HL-60 (cell line): ENCODE data around the gene LDLRAD3.

Experiments
- DNase-seq, 2 experiments: peaks; one replicate each; pipeline ENCODE4 v3.0.0-alpha.2; 2010 to 2020; ENCODE audit warnings: low read depth in 1 of 2, low spot score in 1 of 2
- H3K27ac ChIP-seq: fragments of 250-450 bp; sonication (Bioruptor Pico); replicated peaks from 2 replicates; pipeline ENCODE4 v1.5.1; 2020; ENCODE audit warnings: mild to moderate bottlenecking, moderate library complexity
- H3K27me3 ChIP-seq: fragments of 250-450 bp; sonication (Bioruptor Pico); 2 replicates; pipeline ENCODE4 v1.5.1; 2021; ENCODE audit warnings: mild to moderate bottlenecking, moderate library complexity; ENCODE audit not compliant: insufficient read depth, poor library complexity, severe bottlenecking
- H3K4me3 ChIP-seq: replicated peaks from 2 replicates; pipeline ENCODE4 v1.5.1; 2011; ENCODE audit warnings: mild to moderate bottlenecking, control low read depth, low read length; ENCODE audit not compliant: insufficient read depth
- GABPA ChIP-seq: IDR thresholded peaks from 2 replicates; pipeline ENCODE4 v1.6.1; 2012; ENCODE audit warnings: low read depth
- POLR2AphosphoS5 ChIP-seq: IDR thresholded peaks from 2 replicates; pipeline ENCODE4 v1.6.1; 2012; ENCODE audit warnings: low read depth
- SPI1 ChIP-seq: IDR thresholded peaks from 2 replicates; pipeline ENCODE4 v1.6.1; 2012; ENCODE audit warnings: low read depth, mild to moderate bottlenecking, borderline replicate concordance
- TF ChIP-seq, protein P1 (sequence below): IDR thresholded peaks from one replicate; pipeline ENCODE4 v1.5.1; 2011; ENCODE audit warnings: low read length, control low read depth, inconsistent platforms; ENCODE audit not compliant: insufficient read depth
- TF ChIP-seq, protein P2 (sequence below): IDR thresholded peaks from 2 replicates; pipeline ENCODE4 v1.6.1; 2012; ENCODE audit warnings: low read depth; ENCODE audit not compliant: insufficient replicate concordance

LDLRAD3 gene

DNA sequence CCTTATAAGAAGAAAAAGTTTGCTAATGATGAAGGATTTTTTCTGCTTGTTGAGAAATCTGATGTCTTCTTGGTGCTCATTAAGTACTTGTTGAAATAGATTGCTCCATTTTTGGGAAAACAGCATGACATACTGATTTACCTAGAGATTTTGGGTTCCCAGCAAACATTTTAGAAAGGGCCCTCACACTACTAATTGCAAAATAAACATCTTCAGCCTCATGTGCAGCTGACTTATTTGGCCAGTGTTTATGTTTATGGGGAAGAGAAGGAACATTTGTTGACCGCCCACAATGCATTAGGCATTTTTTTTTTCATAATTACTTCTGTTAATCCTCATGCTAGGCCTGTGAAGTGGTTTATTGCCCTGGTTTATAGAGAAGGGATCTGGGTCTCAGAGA is 40.1 kb downstream of the LDLRAD3 start:
- Histone ChIP-seq H3K27ac (no peak overlapping the region), H3K4me3 (no peak overlapping the region), H3K27me3 (no peaks in the 10 kb centered on the region)
- DNase-seq = no peak
- no peak for TF ChIP-seq GABPA
- no peak for TF ChIP-seq SPI1
- TF ChIP-seq, protein P1, sequence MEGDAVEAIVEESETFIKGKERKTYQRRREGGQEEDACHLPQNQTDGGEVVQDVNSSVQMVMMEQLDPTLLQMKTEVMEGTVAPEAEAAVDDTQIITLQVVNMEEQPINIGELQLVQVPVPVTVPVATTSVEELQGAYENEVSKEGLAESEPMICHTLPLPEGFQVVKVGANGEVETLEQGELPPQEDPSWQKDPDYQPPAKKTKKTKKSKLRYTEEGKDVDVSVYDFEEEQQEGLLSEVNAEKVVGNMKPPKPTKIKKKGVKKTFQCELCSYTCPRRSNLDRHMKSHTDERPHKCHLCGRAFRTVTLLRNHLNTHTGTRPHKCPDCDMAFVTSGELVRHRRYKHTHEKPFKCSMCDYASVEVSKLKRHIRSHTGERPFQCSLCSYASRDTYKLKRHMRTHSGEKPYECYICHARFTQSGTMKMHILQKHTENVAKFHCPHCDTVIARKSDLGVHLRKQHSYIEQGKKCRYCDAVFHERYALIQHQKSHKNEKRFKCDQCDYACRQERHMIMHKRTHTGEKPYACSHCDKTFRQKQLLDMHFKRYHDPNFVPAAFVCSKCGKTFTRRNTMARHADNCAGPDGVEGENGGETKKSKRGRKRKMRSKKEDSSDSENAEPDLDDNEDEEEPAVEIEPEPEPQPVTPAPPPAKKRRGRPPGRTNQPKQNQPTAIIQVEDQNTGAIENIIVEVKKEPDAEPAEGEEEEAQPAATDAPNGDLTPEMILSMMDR = no peak
- no peak for TF ChIP-seq POLR2AphosphoS5
- TF ChIP-seq, protein P2, sequence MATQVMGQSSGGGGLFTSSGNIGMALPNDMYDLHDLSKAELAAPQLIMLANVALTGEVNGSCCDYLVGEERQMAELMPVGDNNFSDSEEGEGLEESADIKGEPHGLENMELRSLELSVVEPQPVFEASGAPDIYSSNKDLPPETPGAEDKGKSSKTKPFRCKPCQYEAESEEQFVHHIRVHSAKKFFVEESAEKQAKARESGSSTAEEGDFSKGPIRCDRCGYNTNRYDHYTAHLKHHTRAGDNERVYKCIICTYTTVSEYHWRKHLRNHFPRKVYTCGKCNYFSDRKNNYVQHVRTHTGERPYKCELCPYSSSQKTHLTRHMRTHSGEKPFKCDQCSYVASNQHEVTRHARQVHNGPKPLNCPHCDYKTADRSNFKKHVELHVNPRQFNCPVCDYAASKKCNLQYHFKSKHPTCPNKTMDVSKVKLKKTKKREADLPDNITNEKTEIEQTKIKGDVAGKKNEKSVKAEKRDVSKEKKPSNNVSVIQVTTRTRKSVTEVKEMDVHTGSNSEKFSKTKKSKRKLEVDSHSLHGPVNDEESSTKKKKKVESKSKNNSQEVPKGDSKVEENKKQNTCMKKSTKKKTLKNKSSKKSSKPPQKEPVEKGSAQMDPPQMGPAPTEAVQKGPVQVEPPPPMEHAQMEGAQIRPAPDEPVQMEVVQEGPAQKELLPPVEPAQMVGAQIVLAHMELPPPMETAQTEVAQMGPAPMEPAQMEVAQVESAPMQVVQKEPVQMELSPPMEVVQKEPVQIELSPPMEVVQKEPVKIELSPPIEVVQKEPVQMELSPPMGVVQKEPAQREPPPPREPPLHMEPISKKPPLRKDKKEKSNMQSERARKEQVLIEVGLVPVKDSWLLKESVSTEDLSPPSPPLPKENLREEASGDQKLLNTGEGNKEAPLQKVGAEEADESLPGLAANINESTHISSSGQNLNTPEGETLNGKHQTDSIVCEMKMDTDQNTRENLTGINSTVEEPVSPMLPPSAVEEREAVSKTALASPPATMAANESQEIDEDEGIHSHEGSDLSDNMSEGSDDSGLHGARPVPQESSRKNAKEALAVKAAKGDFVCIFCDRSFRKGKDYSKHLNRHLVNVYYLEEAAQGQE = no peak

GRCh38 chr11:35986947-35987346 is 43.1 kb downstream of the LDLRAD3 start:
- TF ChIP-seq, protein P1 = no peak
- no peak for TF ChIP-seq POLR2AphosphoS5
- TF ChIP-seq SPI1 = no peak
- DNase-seq = no peak
- H3K27me3 ChIP-seq = no peaks in the 10 kb centered on the region
- no peak overlapping the region for H3K4me3 ChIP-seq
- no peak overlapping the region for H3K27ac ChIP-seq

DNA sequence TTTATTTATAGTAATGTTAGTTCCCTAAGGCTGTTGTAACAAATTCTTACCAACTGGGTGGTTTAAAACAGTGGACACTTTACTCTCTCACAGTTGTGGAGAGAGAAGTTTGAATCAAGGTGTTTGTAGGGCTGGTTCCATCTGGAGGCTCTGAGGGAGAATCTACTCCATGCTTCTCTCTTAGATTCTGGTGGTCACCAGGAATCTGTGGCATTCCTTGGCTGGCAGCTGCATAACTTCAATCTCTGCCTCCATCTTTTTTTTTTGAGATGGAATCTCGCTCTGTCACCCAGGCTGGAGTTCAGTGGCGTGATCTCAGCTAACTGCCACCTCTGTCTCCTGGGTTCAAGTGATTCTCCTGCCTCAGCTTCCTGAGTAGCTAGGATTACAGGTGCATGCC is 46.3 kb downstream of the LDLRAD3 start:
- TF ChIP-seq, protein P2 = no peak
- TF ChIP-seq SPI1 = no peak
- TF ChIP-seq, protein P1 = no peak
- TF ChIP-seq POLR2AphosphoS5 = no peak
- TF ChIP-seq GABPA = no peak

DNA sequence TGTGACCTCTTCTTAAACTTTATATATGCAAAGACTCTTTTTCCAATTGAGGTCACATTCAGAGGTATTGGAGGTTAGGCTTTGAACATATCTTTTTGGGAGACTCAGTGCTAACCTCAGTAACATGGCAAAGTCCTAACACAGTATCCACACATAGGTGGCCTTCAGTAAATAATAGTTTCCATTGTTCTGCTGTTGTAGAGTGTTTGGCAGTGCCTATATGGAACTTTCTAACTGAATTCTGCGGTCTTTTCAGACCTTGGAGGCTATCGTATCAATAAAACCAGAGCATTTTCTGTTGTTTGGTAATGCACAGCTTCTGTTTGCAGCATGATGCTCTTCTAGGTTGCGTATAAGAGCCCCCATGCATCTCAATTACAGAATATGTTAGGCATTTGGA is 47.0 kb downstream of the LDLRAD3 start:
- TF ChIP-seq POLR2AphosphoS5 (no peak), SPI1 (no peak), GABPA (no peak)
- no peak overlapping the region for H3K4me3 ChIP-seq
- H3K27me3 ChIP-seq = no peaks in the 10 kb centered on the region
- no peak overlapping the region for H3K27ac ChIP-seq
- no peak for DNase-seq

More for the DNA sequence above, 46.3 kb downstream of the LDLRAD3 start:
- no peak overlapping the region for H3K27ac ChIP-seq
- no peaks in the 10 kb centered on the region for H3K27me3 ChIP-seq
- no peak overlapping the region for H3K4me3 ChIP-seq
- no peak for DNase-seq
